ENCODE results near the gene METTL24.

DNA sequence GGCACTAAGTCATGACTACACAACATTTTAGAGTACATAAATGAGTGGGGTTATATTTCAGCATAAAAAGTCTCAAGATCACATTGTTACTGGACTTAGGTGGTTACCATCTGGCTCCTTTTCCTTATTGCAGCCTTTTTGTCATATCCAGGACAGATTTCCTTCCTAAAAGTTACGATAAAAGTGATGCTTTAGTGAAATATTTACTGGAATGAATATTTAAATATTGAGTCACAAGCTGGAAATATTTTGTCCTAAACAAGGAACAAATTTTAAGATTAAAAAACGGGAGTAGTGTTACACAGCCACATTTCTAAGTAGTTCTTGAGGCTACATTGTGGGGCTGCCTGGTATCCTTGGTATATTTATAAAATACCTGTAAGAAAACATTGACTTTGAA is 125.7 kb downstream of the METTL24 start:
- no peak for TF ChIP-seq EZH2phosphoT487 (IDR thresholded peaks at IDR 0.05; ENCODE audit: insufficient read depth, low read depth)
- TF ChIP-seq EZH2 (IDR thresholded peaks at IDR 0.05; ENCODE audit: insufficient read depth, poor library complexity, severe bottlenecking) = no peak
